A549 (cell line): Measurements from ENCODE around the gene AGAP3. TPM values are rescaled to one million over a fixed set of nuclear protein-coding genes. Genes with fewer than 3 reads are reported as not detected.

Experiments used
- ATAC-seq, 2 experiments: fragments of 200-7000 bp in 1 of 2; fragments of >200 bp in 1 of 2; cut with Nextera tagmentation in 1 of 2; cut with Tn5 transposase in 1 of 2; 3 replicates each; pipeline versions ENCODE4 v1.8.0 to v1.9.1; 2018 to 2020; ENCODE audit warnings: mild to moderate bottlenecking in 1 of 2, moderate library complexity in 1 of 2
- CTCF ChIA-PET: fragments of 300-600 bp; sonication (Branson Sonifier 250); formaldehyde crosslinking; extraction: SDS; loops from one replicate; lab custom pipeline; 2021; ENCODE audit warnings: antibody characterized with exemption, inconsistent platforms; lab: Yijun Ruan, JAX
- POLR2A ChIA-PET: fragments of 350-600 bp; formaldehyde crosslinking; extraction: SDS; loops from one replicate; lab custom pipeline; 2021; ENCODE audit warnings: antibody characterized with exemption, inconsistent platforms; lab: Yijun Ruan, JAX
- DNase-seq, 2 experiments: peaks; one replicate each; pipeline versions ENCODE4 v3.0.0 to v3.0.0-alpha.2; 2011 to 2016; ENCODE audit warnings: low read depth in 1 of 2, low spot score in 1 of 2
- FAIRE-seq: peaks from 2 replicates; lab custom pipeline; 2011; peaks lifted over from hg19 to GRCh38; lab: Jason Lieb, UNC
- H3K27ac ChIP-seq, 2 experiments: fragments of >200 bp; sonication (Bioruptor Twin); formaldehyde crosslinking; 3 replicates each; pipeline ENCODE4 v1.5.1; 2016 to 2017
- H3K4me1 ChIP-seq: fragments of >200 bp; sonication (Bioruptor Twin); formaldehyde crosslinking; 3 replicates; pipeline ENCODE4 v1.6.1; 2016
- H3K4me2 ChIP-seq: fragments of >200 bp; sonication (Bioruptor Twin); formaldehyde crosslinking; 3 replicates; pipeline ENCODE4 v1.6.1; 2016
- H3K4me3 ChIP-seq: fragments of >200 bp; sonication (Bioruptor Twin); formaldehyde crosslinking; 3 replicates; pipeline ENCODE4 v1.5.1; 2016
- H3K9me3 ChIP-seq: fragments of >200 bp; sonication (Bioruptor Twin); formaldehyde crosslinking; 3 replicates; pipeline ENCODE4 v1.6.1; 2016
- BCL3 ChIP-seq: fragments of >200 bp; sonication (Bioruptor Twin); formaldehyde crosslinking; IDR thresholded peaks from 3 replicates; pipeline ENCODE4 v1.6.1; 2016
- CEBPB ChIP-seq, 2 experiments: fragments of >200 bp in 1 of 2; sonication (Bioruptor Twin) in 1 of 2; formaldehyde crosslinking in 1 of 2; IDR thresholded peaks; 2 replicates each; pipeline ENCODE4 v1.6.1; 2012 to 2016
- EHF ChIP-seq: fragments of 250-450 bp; sonication (Bioruptor Pico); IDR thresholded peaks from 2 replicates; pipeline ENCODE4 v1.5.0; 2020; ENCODE audit warnings: mild to moderate bottlenecking
- ELK1 ChIP-seq: fragments of 150-350 bp; IDR thresholded peaks from 2 replicates; pipeline ENCODE4 v1.6.1; 2014; ENCODE audit warnings: low read depth, mild to moderate bottlenecking, low read length
- FOSB ChIP-seq: fragments of 250-450 bp; sonication (Bioruptor Pico); IDR thresholded peaks from 2 replicates; pipeline ENCODE4 v1.5.0; 2020; ENCODE audit warnings: mild to moderate bottlenecking, moderate library complexity
- HES2 ChIP-seq: fragments of >200 bp; sonication (Bioruptor Twin); formaldehyde crosslinking; IDR thresholded peaks from 2 replicates; pipeline ENCODE4 v1.6.1; 2016
- JUN ChIP-seq, 2 experiments: fragments of >200 bp; sonication (Bioruptor Twin); formaldehyde crosslinking; IDR thresholded peaks; 2 replicates in 1 of 2; 3 replicates in 1 of 2; pipeline ENCODE4 v1.6.1; 2016 to 2017
- KDM5A ChIP-seq: fragments of 200-600 bp; sonication (generic); IDR thresholded peaks from 2 replicates; pipeline ENCODE4 v1.6.1; 2016; ENCODE audit warnings: antibody characterized with exemption, mild to moderate bottlenecking
- MAZ ChIP-seq: fragments of 150-350 bp; IDR thresholded peaks from 2 replicates; pipeline ENCODE4 v1.6.1; 2014; ENCODE audit warnings: antibody characterized with exemption, low read depth, low read length, borderline replicate concordance
- MYC ChIP-seq: IDR thresholded peaks from 2 replicates; pipeline ENCODE4 v1.6.1; 2012; ENCODE audit warnings: mild to moderate bottlenecking, inconsistent platforms, low read length, improper control_type of control experiment, borderline replicate concordance
- NFE2L2 ChIP-seq: fragments of 150-350 bp; conservative IDR thresholded peaks from 2 replicates; pipeline ENCODE4 v1.6.1; 2014; ENCODE audit warnings: low read length
- NPAS2 ChIP-seq: fragments of 250-450 bp; sonication (Bioruptor Pico); IDR thresholded peaks from 2 replicates; pipeline ENCODE4 v1.8.0; 2022; ENCODE audit warnings: mild to moderate bottlenecking, moderate library complexity, borderline replicate concordance
- NR3C1 ChIP-seq: fragments of >200 bp; sonication (Bioruptor Twin); formaldehyde crosslinking; IDR thresholded peaks from 3 replicates; pipeline ENCODE4 v1.6.1; 2017
- POLR2A ChIP-seq: IDR thresholded peaks from 2 replicates; pipeline ENCODE4 v1.6.1; 2012; ENCODE audit warnings: mild to moderate bottlenecking, low read length
- POLR2AphosphoS2 ChIP-seq: conservative IDR thresholded peaks from 2 replicates; pipeline ENCODE4 v1.6.1; 2012; ENCODE audit warnings: low read length, improper control_type of control experiment, inconsistent platforms
- RAD21 ChIP-seq, 2 experiments: fragments of >200 bp in 1 of 2; sonication (Bioruptor Twin) in 1 of 2; formaldehyde crosslinking in 1 of 2; IDR thresholded peaks in 1 of 2; conservative IDR thresholded peaks in 1 of 2; 2 replicates in 1 of 2; 3 replicates in 1 of 2; pipeline ENCODE4 v1.6.1; 2012 to 2018; ENCODE audit warnings: inconsistent platforms in 1 of 2
- RNF2 ChIP-seq: fragments of 200-600 bp; sonication (generic); IDR thresholded peaks from 2 replicates; pipeline ENCODE4 v1.6.1; 2016; ENCODE audit warnings: low read depth, mild to moderate bottlenecking, antibody characterized with exemption, moderate library complexity, borderline replicate concordance
- SMC3 ChIP-seq: fragments of >200 bp; sonication (Bioruptor Twin); formaldehyde crosslinking; IDR thresholded peaks from 3 replicates; pipeline ENCODE4 v1.6.1; 2018; ENCODE audit warnings: inconsistent platforms
- TFCP2L1 ChIP-seq: fragments of 250-450 bp; sonication (Bioruptor Pico); IDR thresholded peaks from 2 replicates; pipeline ENCODE4 v1.5.0; 2021; ENCODE audit warnings: mild to moderate bottlenecking
- USF2 ChIP-seq: fragments of 450-650 bp; IDR thresholded peaks from 2 replicates; pipeline ENCODE4 v1.6.1; 2014; ENCODE audit warnings: antibody characterized with exemption
- ZNF302 ChIP-seq: fragments of 250-450 bp; sonication (Bioruptor Pico); IDR thresholded peaks from 2 replicates; pipeline ENCODE4 v1.9.0; 2021; ENCODE audit warnings: inconsistent platforms, mild to moderate bottlenecking, moderate library complexity
- ZSCAN20 ChIP-seq: fragments of 250-450 bp; sonication (Bioruptor Pico); IDR thresholded peaks from 2 replicates; pipeline ENCODE4 v1.8.0; 2022; ENCODE audit warnings: mild to moderate bottlenecking, moderate library complexity
- WGBS: methylation state at CpG from one replicate; pipeline ENCODE4 v1.1.6; 2017; ENCODE audit errors: missing lambda C conversion rate; 5-methylcytosine and 5-hydroxymethylcytosine counted together
- polyA plus RNA-seq, 4 experiments: library from polyadenylated mRNA; depleted of rRNA in 3 of 4; stranded (reverse); fragments of >200 nt; fragmentation: RNase III in 1 of 4; extraction: RNeasy Plus Mini Kit Qiagen cat#74134 plus additional on column Dnase treatment in 1 of 4; gene quantifications; 2 replicates in 3 of 4; 3 replicates in 1 of 4; pipeline ENCODE4 v1.2.3, GENCODE V29; 2011 to 2017

Gene AGAP3
- polyA plus RNA-seq, 2 of the 4 experiments (the other 2 are of a cell fraction): 33.8 to 45.9 TPM

GRCh38 chr7:151137076-151137675 lies 50.9 kb downstream of the AGAP3 start:
- no peak overlapping the region for H3K27ac ChIP-seq
- H3K4me2 ChIP-seq: no peak overlapping the region
- FAIRE-seq (no peak), DNase-seq (no peak), ATAC-seq (no peak)
- TF ChIP-seq FOSB (no peak), EHF (CRISPR knock-in tag) (no peak), NR3C1 (no peak), ZSCAN20 (CRISPR knock-in tag) (no peak), RNF2 (no peak), RAD21 (conservative IDR thresholded peaks at IDR 0.05 in 1 of 2, IDR thresholded peaks at IDR 0.05 in 1 of 2) (no peak), JUN (IDR thresholded peaks at IDR 0.05) (no peak), KDM5A (no peak), ELK1 (no peak)
- H3K9me3 ChIP-seq: no peaks in the 10 kb centered on the region
- CTCF ChIA-PET: interaction anchor here (0.8 to 3.4 kb wide), 10 partner anchors 13 to 107 kb away, joined by 3 to 22 read pairs (median 4); partner anchors contain the start of gene GBX1
- H3K4me3 ChIP-seq: no peak overlapping the region
- no peaks in the 10 kb centered on the region for H3K4me1 ChIP-seq
- POLR2A ChIA-PET: no interaction called here
- WGBS: 93% methylated on average over 22 of the region's 22 CpGs

- Histone ChIP-seq H3K4me3 (no peak overlapping the region), H3K27ac (no peak overlapping the region), H3K4me2 (no peak overlapping the region), H3K9me3 (no peaks in the 10 kb centered on the region), H3K4me1 (no peaks in the 10 kb centered on the region)
- WGBS: 98% methylated on average over 10 of the region's 11 CpGs
- POLR2A ChIA-PET: no interaction called here
- CTCF ChIA-PET: interaction anchor here (0.8 to 3.4 kb wide), 10 partner anchors 13 to 106 kb away, joined by 3 to 22 read pairs (median 4); partner anchors contain the start of gene GBX1
- TF ChIP-seq TFCP2L1 (no peak), HES2 (no peak), KDM5A (no peak), BCL3 (no peak), MAZ (no peak), USF2 (no peak), ZNF302 (CRISPR knock-in tag) (no peak), MYC (no peak), POLR2A (no peak), NFE2L2 (no peak), CEBPB (IDR thresholded peaks at IDR 0.05) (no peak), SMC3 (no peak), NPAS2 (no peak), POLR2AphosphoS2 (no peak)
- ATAC-seq: no peak
- no peak for DNase-seq
- FAIRE-seq: no peak
Measured at GRCh38 chr7:151137791-151138152, 51.5 kb downstream of the AGAP3 start.
